Mesenchymal stem cell (in vitro differentiated cells and primary cell): Measurements from ENCODE around the gene CRY2.

ENCODE experiments used
- DNase-seq: peaks from one replicate; pipeline ENCODE4 v3.0.0-alpha.2; 2013
- H2AFZ ChIP-seq: one replicate; pipeline ENCODE4 v1.6.1; 2013; ENCODE audit warnings: low read depth, mild to moderate bottlenecking, control low read depth, inconsistent platforms, low read length, moderate library complexity
- H2AK5ac ChIP-seq: 2 replicates; pipeline ENCODE4 v1.6.1; 2013; ENCODE audit warnings: low read length, moderate library complexity, mild to moderate bottlenecking, inconsistent platforms; ENCODE audit not compliant: severe bottlenecking
- H2BK120ac ChIP-seq: one replicate; pipeline ENCODE4 v1.6.1; 2013; ENCODE audit warnings: low read depth, mild to moderate bottlenecking, inconsistent platforms, low read length, moderate library complexity
- H2BK12ac ChIP-seq, 2 experiments: one replicate each; pipeline ENCODE4 v1.6.1; 2013; ENCODE audit warnings: inconsistent platforms in 2 of 2, low read length in 2 of 2, mild to moderate bottlenecking in 2 of 2, moderate library complexity in 2 of 2, control low read depth in 1 of 2
- H2BK15ac ChIP-seq: one replicate; pipeline ENCODE4 v1.6.1; 2013; ENCODE audit warnings: mild to moderate bottlenecking, low read depth, inconsistent platforms; ENCODE audit not compliant: poor library complexity, severe bottlenecking
- H2BK5ac ChIP-seq: 2 replicates; pipeline ENCODE4 v1.6.1; 2013; ENCODE audit warnings: low read depth, mild to moderate bottlenecking, low read length, control low read depth, inconsistent platforms; ENCODE audit not compliant: poor library complexity, severe bottlenecking
- H3K14ac ChIP-seq, 2 experiments: one replicate each; pipeline ENCODE4 v1.6.1; 2013; ENCODE audit warnings: inconsistent platforms in 2 of 2, low read length in 2 of 2, control low read depth in 1 of 2, mild to moderate bottlenecking in 1 of 2, moderate library complexity in 1 of 2
- H3K18ac ChIP-seq, 2 experiments: one replicate each; pipeline ENCODE4 v1.6.1; 2013; ENCODE audit warnings: inconsistent platforms in 2 of 2, low read length in 2 of 2, control low read depth in 1 of 2, low read depth in 1 of 2, mild to moderate bottlenecking in 1 of 2
- H3K23ac ChIP-seq, 2 experiments: one replicate each; pipeline ENCODE4 v1.6.1; 2013; ENCODE audit warnings: inconsistent platforms in 2 of 2, low read length in 2 of 2, mild to moderate bottlenecking in 2 of 2, moderate library complexity in 2 of 2, control low read depth in 1 of 2
- H3K27ac ChIP-seq: 2 replicates; pipeline ENCODE4 v1.5.1; 2013; ENCODE audit warnings: mild to moderate bottlenecking, moderate library complexity, low read length, control low read depth, inconsistent platforms; ENCODE audit not compliant: poor library complexity, severe bottlenecking
- H3K27me3 ChIP-seq, 2 experiments: 2 replicates each; pipeline versions ENCODE4 v1.6.1 to v1.7.0; 2013; ENCODE audit warnings: low read length in 2 of 2, mild to moderate bottlenecking in 2 of 2, moderate library complexity in 2 of 2, control low read depth in 1 of 2, inconsistent platforms in 1 of 2; ENCODE audit not compliant: control insufficient read depth in 1 of 2, insufficient read depth in 1 of 2
- H3K36me3 ChIP-seq, 2 experiments: 2 replicates each; pipeline versions ENCODE4 v1.6.1 to v1.7.0; 2013; ENCODE audit warnings: low read length in 2 of 2, control low read depth in 1 of 2, inconsistent platforms in 1 of 2, low read depth in 1 of 2, mild to moderate bottlenecking in 1 of 2; ENCODE audit not compliant: insufficient read depth in 2 of 2, control insufficient read depth in 1 of 2
- H3K4ac ChIP-seq, 2 experiments: one replicate each; pipeline ENCODE4 v1.6.1; 2013; ENCODE audit warnings: inconsistent platforms in 2 of 2, low read length in 2 of 2, mild to moderate bottlenecking in 2 of 2, moderate library complexity in 2 of 2, control low read depth in 1 of 2, low read depth in 1 of 2
- H3K4me1 ChIP-seq: 2 replicates; pipeline ENCODE4 v1.6.1; 2013; ENCODE audit warnings: low read depth, low read length, control low read depth; ENCODE audit not compliant: control insufficient read depth, insufficient read depth
- H3K4me2 ChIP-seq: 2 replicates; pipeline ENCODE4 v1.6.1; 2013; ENCODE audit warnings: low read length, mild to moderate bottlenecking, inconsistent platforms; ENCODE audit not compliant: poor library complexity, severe bottlenecking
- H3K4me3 ChIP-seq, 2 experiments: 2 replicates each; pipeline versions ENCODE4 v1.5.1 to v1.7.0; 2013; ENCODE audit warnings: low read length in 2 of 2, mild to moderate bottlenecking in 2 of 2, control low read depth in 1 of 2, low read depth in 1 of 2; ENCODE audit not compliant: insufficient read depth in 1 of 2
- H3K79me1 ChIP-seq: replicated peaks from 2 replicates; pipeline ENCODE4 v1.6.1; 2013; ENCODE audit warnings: mild to moderate bottlenecking, control low read depth, low read length, inconsistent platforms; ENCODE audit not compliant: poor library complexity, severe bottlenecking
- H3K9ac ChIP-seq: 2 replicates; pipeline ENCODE4 v1.7.0; 2013; ENCODE audit warnings: mild to moderate bottlenecking, low read length, moderate library complexity
- H3K9me3 ChIP-seq: 2 replicates; pipeline ENCODE4 v1.7.0; 2013; ENCODE audit warnings: mild to moderate bottlenecking, low read length; ENCODE audit not compliant: control insufficient read depth
- H4K8ac ChIP-seq: one replicate; pipeline ENCODE4 v1.6.1; 2013; ENCODE audit warnings: inconsistent platforms, mild to moderate bottlenecking, low read length, moderate library complexity
- H4K91ac ChIP-seq: one replicate; pipeline ENCODE4 v1.6.1; 2013; ENCODE audit warnings: mild to moderate bottlenecking, low read length, inconsistent platforms
- WGBS: methylation state at CpG from one replicate; pipeline ENCODE4 v1.1.7; 2013; ENCODE audit warnings: mixed read lengths; 5-methylcytosine and 5-hydroxymethylcytosine counted together

CRY2 gene

GRCh38 chr11:45885274-45885920 is 38.1 kb downstream of the CRY2 start, which contains the start of gene MAPK8IP1:
TSS of gene MAPK8IP1 (plus strand) at chr11:45885651. CDS start at chr11:45885821, 170 bp downstream.
- Histone ChIP-seq H2BK120ac (no peak within 1 kb of the TSS), H3K23ac (peak within 1 kb of the TSS in 1 of 2 experiments; percentile 34), H2BK15ac (no peak within 1 kb of the TSS), H3K14ac (no peak within 1 kb of the TSS), H2BK5ac (no peak within 1 kb of the TSS), H3K4me3 (peak within 1 kb of the TSS; percentile 61 to 62), H3K4me1 (peaks cover 28% of the 10 kb centered on the region), H2BK12ac (no peak within 1 kb of the TSS), H3K36me3 (peaks cover 27 to 30% of the 10 kb centered on the region in 2 experiments), H3K9me3 (no peaks in the 10 kb centered on the region), H3K9ac (no peak within 1 kb of the TSS), H2AFZ (no peak within 1 kb of the TSS), H4K8ac (no peak within 1 kb of the TSS), H3K4me2 (peak within 1 kb of the TSS; percentile 83), H2AK5ac (no peak within 1 kb of the TSS), H3K27me3 (peaks cover 19 to 33% of the 10 kb centered on the region in 2 experiments), H3K18ac (no peak within 1 kb of the TSS), H3K27ac (no peak within 1 kb of the TSS), H3K79me1 (no peaks in the 10 kb centered on the region), H3K4ac (no peak within 1 kb of the TSS), H4K91ac (no peak within 1 kb of the TSS)
- peak; percentile 35 for DNase-seq
- 2% methylated on average over 55 of the region's 73 CpGs for WGBS

DNA sequence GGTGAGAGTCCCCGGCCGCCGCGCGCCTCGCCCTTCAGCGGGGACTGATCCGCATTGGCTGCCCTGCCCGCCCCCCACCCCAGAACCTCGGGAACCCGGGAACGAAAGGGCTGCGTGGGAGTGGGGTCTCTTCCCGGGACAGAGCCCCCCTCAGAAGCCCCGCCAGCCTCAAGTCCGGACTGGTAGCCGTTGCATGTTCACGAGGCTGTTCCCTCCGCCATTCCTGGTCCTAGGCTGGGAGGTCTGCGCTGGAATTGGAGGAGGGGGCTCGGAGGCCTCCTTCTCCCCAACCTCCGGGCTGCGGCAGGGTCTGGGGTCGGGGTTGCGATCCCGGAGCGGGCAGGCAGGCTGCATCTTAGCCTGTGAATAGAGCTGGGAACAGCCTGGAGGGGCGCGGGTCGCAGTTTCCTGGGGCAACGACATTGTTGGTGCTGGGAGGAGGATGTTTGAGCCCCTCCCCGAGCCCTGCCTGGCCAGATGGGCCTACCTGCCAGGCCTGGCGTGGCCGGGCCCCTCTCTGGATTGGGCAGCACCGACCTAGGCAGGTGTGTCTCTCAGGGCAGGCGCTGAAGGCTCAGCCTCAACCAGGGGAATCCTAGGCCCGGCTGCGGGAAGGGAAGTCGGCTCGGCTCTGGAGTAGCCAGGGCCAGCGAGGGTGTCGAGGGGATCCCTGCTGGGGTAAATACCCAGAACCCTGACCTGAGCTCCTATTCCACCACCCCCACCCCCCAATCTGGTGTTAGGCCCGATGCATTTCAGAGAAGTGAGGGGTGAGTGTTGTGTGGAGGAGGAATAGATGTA is 38.8 kb downstream of the CRY2 start:
- H3K79me1 ChIP-seq, result no peaks in the 10 kb centered on the region
- peak overlapping the region; percentile 61 to 62 for H3K4me3 ChIP-seq
- WGBS, result 14% methylated on average over 40 of the region's 43 CpGs
- no peak for DNase-seq
- H3K4me1 ChIP-seq, result peaks cover 21% of the 10 kb centered on the region
- H2AFZ ChIP-seq, result no peak overlapping the region
- no peak overlapping the region for H3K27ac ChIP-seq
- no peak overlapping the region for H2BK15ac ChIP-seq
- no peak overlapping the region for H4K91ac ChIP-seq
- H2BK12ac ChIP-seq, result no peak overlapping the region
- no peak overlapping the region for H3K14ac ChIP-seq
- peaks cover 20 to 26% of the 10 kb centered on the region in 2 experiments for H3K36me3 ChIP-seq
- no peak overlapping the region for H2AK5ac ChIP-seq
- no peak overlapping the region for H3K18ac ChIP-seq
- peak overlapping the region; percentile 83 for H3K4me2 ChIP-seq
- H3K9me3 ChIP-seq, result no peaks in the 10 kb centered on the region
- H2BK5ac ChIP-seq, result no peak overlapping the region
- no peak overlapping the region for H2BK120ac ChIP-seq
- H3K27me3 ChIP-seq, result peaks cover 20 to 40% of the 10 kb centered on the region in 2 experiments
- H3K4ac ChIP-seq, result no peak overlapping the region
- no peak overlapping the region for H4K8ac ChIP-seq
- peak overlapping the region in 1 of 2 experiments; percentile 34 for H3K23ac ChIP-seq
- H3K9ac ChIP-seq, result no peak overlapping the region

DNA sequence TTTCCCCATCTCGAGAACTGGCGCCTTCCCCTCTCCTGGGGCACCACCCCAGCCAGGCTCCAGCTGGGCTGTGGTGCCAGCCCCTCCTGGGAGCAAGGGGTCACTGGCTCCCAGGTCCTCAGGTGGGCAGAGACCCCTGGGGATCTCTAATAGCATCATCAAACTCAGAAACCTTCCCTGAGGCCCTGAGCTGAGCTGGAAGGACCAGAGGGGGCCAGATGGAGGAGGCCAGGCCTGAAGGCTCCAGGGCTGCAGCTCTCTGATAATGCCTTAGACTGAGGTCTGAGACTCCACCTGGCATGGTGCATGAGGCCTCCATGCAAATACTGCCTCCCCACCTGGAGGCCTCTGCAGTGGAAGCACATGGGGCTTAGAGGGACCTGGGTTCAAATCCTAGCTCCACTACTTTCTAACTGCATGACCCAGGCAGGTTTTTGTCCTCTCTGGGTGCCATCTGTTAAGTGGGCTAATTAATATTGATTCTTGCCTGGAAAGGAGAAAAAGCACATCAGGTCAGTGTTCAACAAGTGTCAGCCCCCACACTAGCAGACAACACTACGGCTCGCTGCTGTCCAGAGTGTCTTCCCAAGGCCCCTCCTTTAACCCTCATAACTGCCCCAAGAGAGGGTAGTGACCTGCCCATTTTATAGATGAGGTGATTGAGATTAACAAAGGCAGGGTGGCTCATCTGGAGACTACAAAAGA is 39.7 kb downstream of the CRY2 start:
- H2AFZ ChIP-seq, result no peak overlapping the region
- H3K36me3 ChIP-seq, result peaks cover 17% of the 10 kb centered on the region in 2 experiments
- WGBS, result 55% methylated on average over 2 of the region's 4 CpGs
- peaks cover 14% of the 10 kb centered on the region for H3K4me1 ChIP-seq
- H3K14ac ChIP-seq, result no peak overlapping the region
- no peak overlapping the region for H3K4me2 ChIP-seq
- H3K27ac ChIP-seq, result no peak overlapping the region
- no peaks in the 10 kb centered on the region for H3K9me3 ChIP-seq
- no peak for DNase-seq
- no peak overlapping the region for H3K4me3 ChIP-seq
- H2BK15ac ChIP-seq, result no peak overlapping the region
- no peak overlapping the region for H2BK5ac ChIP-seq
- no peaks in the 10 kb centered on the region for H3K79me1 ChIP-seq
- H3K23ac ChIP-seq, result no peak overlapping the region
- H4K8ac ChIP-seq, result no peak overlapping the region
- no peak overlapping the region for H2BK12ac ChIP-seq
- peaks cover 24 to 44% of the 10 kb centered on the region in 2 experiments for H3K27me3 ChIP-seq
- no peak overlapping the region for H3K4ac ChIP-seq
- no peak overlapping the region for H3K18ac ChIP-seq
- no peak overlapping the region for H2AK5ac ChIP-seq
- H3K9ac ChIP-seq, result no peak overlapping the region
- no peak overlapping the region for H4K91ac ChIP-seq
- no peak overlapping the region for H2BK120ac ChIP-seq

DNA sequence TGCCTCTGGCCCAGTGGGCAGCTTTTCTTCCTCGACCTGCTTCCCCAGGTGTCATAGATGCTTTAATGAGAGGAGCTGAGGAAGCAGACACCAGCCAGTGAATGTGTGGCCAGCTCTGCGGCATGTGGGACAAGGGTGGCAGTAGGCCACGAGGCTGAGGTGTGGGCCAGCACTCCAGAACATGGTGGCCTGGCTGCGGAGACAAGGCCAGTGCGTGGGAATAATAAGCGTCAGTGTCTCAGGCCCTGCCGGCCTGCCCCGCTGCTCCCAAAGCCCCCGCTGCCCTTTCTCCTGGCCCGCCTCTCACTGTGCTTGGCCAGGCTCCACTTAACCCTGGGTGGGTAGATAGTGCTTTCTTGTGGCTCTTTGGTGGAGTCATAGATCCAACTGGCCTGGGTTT is 40.3 kb downstream of the CRY2 start:
- no peak overlapping the region for H4K91ac ChIP-seq
- H2BK120ac ChIP-seq, result no peak overlapping the region
- peaks cover 10% of the 10 kb centered on the region for H3K4me1 ChIP-seq
- no peak overlapping the region for H2AK5ac ChIP-seq
- peaks cover 24 to 46% of the 10 kb centered on the region in 2 experiments for H3K27me3 ChIP-seq
- H3K9me3 ChIP-seq, result no peaks in the 10 kb centered on the region
- H3K9ac ChIP-seq, result no peak overlapping the region
- WGBS, result 93% methylated on average over 10 of the region's 10 CpGs
- H2BK15ac ChIP-seq, result no peak overlapping the region
- H4K8ac ChIP-seq, result no peak overlapping the region
- no peak overlapping the region for H3K4me2 ChIP-seq
- H3K27ac ChIP-seq, result no peak overlapping the region
- peak overlapping the region in 1 of 2 experiments; percentile 37 for H2BK12ac ChIP-seq
- no peaks in the 10 kb centered on the region for H3K79me1 ChIP-seq
- H2AFZ ChIP-seq, result no peak overlapping the region
- DNase-seq, result no peak
- no peak overlapping the region for H3K4ac ChIP-seq
- H3K4me3 ChIP-seq, result no peak overlapping the region
- H3K23ac ChIP-seq, result no peak overlapping the region
- no peak overlapping the region for H3K14ac ChIP-seq
- H3K18ac ChIP-seq, result no peak overlapping the region
- no peak overlapping the region for H2BK5ac ChIP-seq
- H3K36me3 ChIP-seq, result peaks cover 10 to 11% of the 10 kb centered on the region in 2 experiments
